Measurements from ENCODE around the gene GPR68.

GRCh38 chr14:91277546-91278382 lies 33.3 kb upstream of the GPR68 start:
- TF ChIP-seq, protein P1, sequence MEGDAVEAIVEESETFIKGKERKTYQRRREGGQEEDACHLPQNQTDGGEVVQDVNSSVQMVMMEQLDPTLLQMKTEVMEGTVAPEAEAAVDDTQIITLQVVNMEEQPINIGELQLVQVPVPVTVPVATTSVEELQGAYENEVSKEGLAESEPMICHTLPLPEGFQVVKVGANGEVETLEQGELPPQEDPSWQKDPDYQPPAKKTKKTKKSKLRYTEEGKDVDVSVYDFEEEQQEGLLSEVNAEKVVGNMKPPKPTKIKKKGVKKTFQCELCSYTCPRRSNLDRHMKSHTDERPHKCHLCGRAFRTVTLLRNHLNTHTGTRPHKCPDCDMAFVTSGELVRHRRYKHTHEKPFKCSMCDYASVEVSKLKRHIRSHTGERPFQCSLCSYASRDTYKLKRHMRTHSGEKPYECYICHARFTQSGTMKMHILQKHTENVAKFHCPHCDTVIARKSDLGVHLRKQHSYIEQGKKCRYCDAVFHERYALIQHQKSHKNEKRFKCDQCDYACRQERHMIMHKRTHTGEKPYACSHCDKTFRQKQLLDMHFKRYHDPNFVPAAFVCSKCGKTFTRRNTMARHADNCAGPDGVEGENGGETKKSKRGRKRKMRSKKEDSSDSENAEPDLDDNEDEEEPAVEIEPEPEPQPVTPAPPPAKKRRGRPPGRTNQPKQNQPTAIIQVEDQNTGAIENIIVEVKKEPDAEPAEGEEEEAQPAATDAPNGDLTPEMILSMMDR (conservative IDR thresholded peaks at IDR 0.05; ENCODE audit: low read length), result no peak
- no peak for TF ChIP-seq EZH2phosphoT487 (IDR thresholded peaks at IDR 0.05; ENCODE audit: borderline replicate concordance, low read depth, low read length)

Data from OCI-LY7 (cell line).